GOT3 (cell line): ENCODE data around the gene SYP.
A peak's percentile ranks its signal among the peaks of the same experiment; 100 is the strongest.
"Not testable (repeated sequence)": the region's sequence is repeated elsewhere in the genome, so short reads cannot be mapped to it uniquely, and the experiment has no call there.

Source experiments
- DNase-seq: peaks from one replicate; lab custom pipeline; 2025; ENCODE audit warnings: mixed read lengths; lab: John Stamatoyannopoulos, UW

The SYP gene

GRCh38 chrX:49166914-49167739, 32.9 kb downstream of the SYP start:
- DNase-seq, result peak; percentile 7

GRCh38 chrX:49165901-49166881, 33.8 kb downstream of the SYP start:
- DNase-seq, result no peak

DNA sequence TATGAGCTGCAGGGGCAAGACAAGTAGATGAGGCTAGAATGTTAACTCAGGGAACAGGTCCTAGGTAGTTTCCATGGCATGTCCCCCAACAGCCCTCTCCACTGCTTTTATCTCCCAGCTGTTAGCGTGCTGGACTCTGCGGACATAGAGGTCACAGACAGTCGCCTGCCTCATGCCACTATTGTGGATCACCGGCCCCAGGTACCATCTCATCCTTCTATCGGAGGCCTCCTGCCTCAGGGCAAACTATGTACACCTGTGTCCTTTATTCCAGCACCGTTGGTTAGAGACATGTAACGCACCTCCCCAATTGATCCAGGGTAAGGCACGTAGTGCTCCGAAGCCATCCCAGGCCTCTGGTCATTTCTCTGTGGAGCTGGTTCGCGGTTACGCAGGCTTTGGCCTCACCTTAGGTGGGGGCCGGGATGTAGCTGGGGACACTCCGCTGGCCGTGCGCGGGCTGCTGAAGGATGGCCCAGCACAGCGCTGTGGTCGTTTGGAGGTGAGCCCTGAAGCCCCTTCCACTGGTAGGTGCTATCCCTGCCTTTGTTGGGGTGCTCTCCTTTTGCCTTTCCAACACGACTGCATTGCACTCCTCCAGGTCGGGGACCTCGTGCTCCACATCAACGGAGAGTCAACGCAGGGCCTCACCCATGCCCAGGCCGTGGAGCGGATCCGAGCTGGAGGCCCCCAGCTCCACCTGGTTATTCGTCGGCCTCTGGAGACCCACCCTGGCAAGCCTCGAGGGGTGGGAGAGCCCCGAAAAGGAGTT, 35.2 kb downstream of the SYP start:
- DNase-seq, result no peak

- DNase-seq, result peak; percentile 39
Observed at GRCh38 chrX:49163555-49164419, 36.2 kb downstream of the SYP start.

DNA sequence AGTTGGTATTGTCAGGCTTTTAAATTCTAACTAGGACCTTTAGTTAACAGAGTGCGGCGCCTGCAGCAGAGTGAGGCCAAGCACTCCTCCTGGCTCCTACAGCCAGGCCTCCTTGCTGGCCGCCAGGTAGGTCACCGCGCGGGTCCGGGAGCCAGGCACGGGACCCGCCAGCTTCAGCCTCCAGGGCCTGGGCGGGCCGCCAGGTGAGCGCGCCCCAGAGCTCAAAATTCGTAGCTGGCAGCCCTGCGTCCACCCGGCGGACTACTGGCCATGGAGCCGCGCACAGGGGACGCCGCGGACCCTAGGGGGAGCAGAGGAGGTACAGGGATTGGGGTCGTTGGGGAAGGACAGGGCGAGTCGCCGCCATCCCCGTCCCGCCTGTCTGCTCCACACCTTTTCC, 37.4 kb downstream of the SYP start, which contains the start of gene MAGIX:
TSS of gene MAGIX (plus strand) at position 139 of the 400 bp plus-strand sequence. CDS start at position 271, 132 bp downstream.
- DNase-seq, result no peak

DNA sequence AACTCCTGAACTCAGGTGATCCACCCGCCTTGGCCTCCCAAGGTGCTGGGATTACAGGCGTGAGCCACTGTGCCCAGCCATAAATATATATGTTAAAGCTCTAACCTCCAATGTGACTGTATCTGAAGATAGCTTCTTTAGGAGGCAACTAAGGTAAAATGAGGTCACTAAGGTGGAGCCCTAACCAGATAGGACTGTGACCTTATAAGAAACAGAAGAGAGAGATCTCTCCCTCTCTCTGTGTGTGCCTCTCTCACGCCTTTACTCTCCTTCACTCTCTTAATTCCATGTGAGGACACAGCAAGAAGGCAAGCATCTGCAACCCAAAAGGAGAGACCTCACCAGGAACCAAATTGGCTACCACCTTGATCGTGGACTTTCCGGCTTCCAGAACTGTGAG, 38.4 kb downstream of the SYP start:
- DNase-seq, result no peak

GRCh38 chrX:49160908-49161307, 39.1 kb downstream of the SYP start:
- no peak for DNase-seq

DNA sequence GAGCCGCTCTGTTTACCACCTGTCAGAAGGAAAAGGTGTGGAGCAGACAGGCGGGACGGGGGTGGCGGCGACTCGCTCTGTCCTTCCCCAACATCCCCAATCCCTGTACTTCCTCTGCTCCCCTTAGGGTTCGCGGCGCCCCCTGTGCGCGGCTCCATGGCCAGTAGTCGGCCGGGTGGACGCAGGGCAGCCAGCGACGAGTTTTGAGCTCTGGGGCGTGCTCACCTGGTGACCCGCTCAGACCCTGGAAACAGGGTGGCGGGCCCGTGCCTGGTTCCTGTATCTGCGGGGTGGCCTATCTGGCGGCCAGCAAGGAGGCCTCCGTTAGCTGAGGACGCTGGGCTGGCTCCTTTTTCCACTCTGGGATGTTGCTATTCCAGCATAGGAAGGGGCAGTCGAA, 42.8 kb downstream of the SYP start:
- no peak for DNase-seq

DNA sequence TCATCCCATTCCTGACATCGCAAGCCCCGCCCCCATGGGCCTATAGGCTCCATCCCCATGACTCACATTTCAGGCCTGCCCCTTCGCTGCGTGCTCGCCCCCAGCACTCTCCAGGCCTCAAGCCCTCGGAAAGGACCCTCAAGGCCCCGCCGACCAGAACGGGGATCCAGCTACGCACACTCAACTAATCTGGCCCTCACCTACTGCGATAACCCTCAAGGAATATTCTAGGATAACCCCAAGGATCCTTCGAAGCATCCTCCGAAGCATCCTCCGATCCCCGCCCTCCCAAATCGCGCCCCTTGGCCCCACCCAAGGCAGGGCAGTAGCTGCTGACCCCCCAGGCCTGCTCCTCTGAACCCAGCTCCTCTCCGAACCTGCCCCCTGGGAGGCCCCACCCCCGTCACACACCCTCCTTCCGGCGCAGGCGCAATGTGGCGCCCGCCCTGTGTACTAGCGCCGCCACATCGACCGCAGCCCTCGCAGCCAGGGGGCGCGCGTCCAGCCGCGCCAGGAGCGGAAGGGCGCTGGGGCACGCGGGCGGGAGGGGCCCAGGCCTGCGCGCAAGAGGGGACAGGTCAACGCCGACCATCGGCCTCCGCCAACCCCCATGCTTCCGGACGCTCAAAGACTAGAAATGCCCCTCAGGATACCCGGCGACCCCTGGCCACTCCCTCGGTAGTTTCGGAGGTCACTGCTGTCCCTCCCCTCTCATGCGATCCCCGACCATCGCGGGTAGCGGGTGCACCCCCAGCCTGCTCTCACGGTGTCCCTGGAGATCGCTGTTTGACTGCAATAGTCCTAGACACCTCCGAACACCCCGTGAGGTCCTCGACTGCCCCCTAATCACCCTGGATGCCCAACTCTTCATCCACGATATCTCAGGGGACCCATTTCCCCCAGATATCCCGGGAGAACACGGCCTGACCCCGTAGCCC, 43.8 kb downstream of the SYP start:
- DNase-seq, result peak; percentile 47

DNA sequence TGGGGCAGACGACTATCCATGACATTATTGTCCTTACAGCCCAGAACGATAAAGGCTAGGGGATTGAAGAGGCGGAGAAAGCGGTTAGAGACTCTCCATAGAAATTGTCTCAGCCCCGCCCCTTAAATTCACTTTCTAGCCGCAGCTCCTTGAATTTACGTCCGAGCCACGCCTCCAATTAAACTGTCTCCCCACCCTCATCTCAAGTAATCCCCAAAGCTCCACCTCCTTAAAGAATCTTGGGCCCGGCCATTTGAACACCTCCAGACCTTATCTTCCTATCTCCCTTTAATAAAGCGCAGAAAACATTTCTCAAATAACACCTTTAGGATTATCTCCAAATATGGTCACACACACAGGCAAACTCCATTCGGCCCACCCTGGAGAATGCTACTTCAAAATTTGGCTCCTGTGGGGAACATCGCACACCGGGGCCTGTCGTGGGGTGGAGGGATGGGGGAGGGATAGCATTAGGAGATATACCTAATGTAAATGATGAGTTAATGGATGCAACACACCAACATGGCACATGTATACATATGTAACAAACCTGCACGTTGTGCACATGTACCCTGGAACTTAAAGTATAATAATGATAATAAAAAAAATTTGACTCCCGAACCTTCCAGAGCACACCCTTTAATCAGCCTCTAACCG, 44.6 kb downstream of the SYP start:
- no peak for DNase-seq

- no peak for DNase-seq
Observed at GRCh38 chrX:49153467-49153866, 46.5 kb downstream of the SYP start.

DNA sequence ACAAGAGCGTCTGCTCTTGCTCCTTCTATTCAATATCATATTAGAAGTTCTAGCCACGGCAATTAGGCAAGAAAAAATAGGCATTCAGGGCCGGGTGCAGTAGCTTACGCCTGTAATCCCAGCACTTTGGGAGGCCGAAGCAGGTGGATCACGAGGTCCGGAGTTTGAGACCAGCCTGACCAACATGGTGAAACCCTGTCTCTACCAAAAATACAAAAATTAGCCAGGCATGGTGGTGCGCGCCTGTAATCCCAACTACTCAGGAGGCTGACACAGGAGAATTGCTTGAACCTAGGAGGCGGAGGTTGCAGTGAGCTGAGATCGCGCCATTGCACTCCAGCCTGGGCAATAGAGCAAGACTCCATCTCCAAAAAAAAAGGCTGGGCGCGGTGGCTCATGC, 50.7 kb downstream of the SYP start:
- not testable (repeated sequence) for DNase-seq

- not testable (repeated sequence) for DNase-seq
Observed at GRCh38 chrX:49148390-49149100, 51.4 kb downstream of the SYP start.

GRCh38 chrX:49147936-49148335, 52.1 kb downstream of the SYP start:
- no peak for DNase-seq

DNA sequence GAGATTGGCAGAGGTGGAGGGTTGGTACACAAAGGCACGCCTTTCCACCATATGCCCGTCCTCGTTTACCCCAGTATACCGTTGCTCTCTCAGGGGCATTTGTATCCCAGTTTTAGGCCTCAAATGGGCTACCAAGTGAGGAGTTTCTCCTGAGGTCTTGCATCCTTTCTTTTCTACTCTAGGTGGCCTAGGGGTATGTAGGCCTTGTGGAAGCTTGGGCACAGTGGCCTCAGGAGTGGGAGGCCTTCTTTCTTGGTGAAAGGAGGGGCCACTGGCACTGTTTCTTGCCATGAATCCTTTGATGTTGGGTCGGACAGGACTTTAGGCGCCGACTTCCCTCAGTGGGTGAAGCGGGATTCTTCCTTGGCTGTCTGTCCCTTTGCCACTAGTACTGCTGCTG, 52.7 kb downstream of the SYP start:
- no peak for DNase-seq

DNA sequence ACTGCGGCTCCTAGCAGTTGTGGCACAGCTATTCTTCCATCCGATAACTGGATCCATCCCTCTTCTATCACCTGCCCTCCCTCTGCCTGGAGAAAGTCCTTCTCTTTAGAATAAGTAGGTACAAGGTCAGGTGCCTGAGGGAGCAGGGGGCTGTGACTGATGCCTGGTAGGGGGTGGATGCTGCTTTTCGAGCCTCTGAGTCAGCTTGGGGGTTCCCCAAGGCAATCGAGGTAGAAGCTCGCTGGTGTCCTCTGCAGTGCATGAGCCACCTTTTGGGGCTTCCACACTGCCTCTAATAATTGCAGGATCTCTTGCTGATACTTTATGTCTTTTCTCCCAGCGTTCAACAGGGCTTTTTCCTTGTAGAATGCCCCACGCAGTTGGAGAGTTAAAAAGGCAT, 56.8 kb downstream of the SYP start:
- DNase-seq, result not testable (repeated sequence)

GRCh38 chrX:49142264-49142663, 57.7 kb downstream of the SYP start:
- DNase-seq, result not testable (repeated sequence)

GRCh38 chrX:49139713-49140112, 60.3 kb downstream of the SYP start:
- no peak for DNase-seq
